Measurements from ENCODE around the gene TDRD9.

The TDRD9 gene

DNA sequence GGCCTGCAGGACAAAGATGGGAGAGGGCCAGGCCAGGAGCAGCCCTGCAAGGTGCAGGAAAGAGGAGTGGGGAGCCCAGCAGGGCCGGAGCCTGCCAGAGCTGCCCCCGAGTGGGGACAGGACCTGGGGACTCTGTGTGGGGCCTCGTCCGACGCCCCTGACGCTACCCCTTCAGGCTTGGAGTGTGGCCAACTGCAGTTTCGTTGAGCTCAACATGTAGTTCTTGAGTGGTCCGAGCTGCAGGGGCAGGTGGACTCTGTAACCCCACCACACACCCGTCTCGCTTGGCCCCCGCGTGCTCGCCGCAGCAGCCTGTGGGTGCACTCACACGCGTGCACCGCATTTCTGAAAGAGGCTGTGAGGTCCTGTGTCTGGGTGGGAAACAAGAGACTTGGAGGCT, 159.2 kb downstream of the TDRD9 start:
- TF ChIP-seq SIN3A (IDR thresholded peaks at IDR 0.05; ENCODE audit: borderline replicate concordance, insufficient read depth, low read length), result no peak
- TF ChIP-seq FOXP2 (optimal IDR thresholded peaks at IDR 0.05; ENCODE audit: borderline replicate concordance, extremely low read depth, extremely low read length, insufficient read depth), result no peak
- TF ChIP-seq, protein P1, sequence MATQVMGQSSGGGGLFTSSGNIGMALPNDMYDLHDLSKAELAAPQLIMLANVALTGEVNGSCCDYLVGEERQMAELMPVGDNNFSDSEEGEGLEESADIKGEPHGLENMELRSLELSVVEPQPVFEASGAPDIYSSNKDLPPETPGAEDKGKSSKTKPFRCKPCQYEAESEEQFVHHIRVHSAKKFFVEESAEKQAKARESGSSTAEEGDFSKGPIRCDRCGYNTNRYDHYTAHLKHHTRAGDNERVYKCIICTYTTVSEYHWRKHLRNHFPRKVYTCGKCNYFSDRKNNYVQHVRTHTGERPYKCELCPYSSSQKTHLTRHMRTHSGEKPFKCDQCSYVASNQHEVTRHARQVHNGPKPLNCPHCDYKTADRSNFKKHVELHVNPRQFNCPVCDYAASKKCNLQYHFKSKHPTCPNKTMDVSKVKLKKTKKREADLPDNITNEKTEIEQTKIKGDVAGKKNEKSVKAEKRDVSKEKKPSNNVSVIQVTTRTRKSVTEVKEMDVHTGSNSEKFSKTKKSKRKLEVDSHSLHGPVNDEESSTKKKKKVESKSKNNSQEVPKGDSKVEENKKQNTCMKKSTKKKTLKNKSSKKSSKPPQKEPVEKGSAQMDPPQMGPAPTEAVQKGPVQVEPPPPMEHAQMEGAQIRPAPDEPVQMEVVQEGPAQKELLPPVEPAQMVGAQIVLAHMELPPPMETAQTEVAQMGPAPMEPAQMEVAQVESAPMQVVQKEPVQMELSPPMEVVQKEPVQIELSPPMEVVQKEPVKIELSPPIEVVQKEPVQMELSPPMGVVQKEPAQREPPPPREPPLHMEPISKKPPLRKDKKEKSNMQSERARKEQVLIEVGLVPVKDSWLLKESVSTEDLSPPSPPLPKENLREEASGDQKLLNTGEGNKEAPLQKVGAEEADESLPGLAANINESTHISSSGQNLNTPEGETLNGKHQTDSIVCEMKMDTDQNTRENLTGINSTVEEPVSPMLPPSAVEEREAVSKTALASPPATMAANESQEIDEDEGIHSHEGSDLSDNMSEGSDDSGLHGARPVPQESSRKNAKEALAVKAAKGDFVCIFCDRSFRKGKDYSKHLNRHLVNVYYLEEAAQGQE (IDR thresholded peaks at IDR 0.05; ENCODE audit: insufficient read depth in 1 of 2, low read depth in 2 of 2, low read length in 2 of 2), result no peak
- no peak for TF ChIP-seq POLR2AphosphoS5 (IDR thresholded peaks at IDR 0.05; ENCODE audit: low read depth, low read length)
- TF ChIP-seq TAF1 (IDR thresholded peaks at IDR 0.05; ENCODE audit: borderline replicate concordance, insufficient read depth, low read length), result no peak

- TF ChIP-seq TAF1 (IDR thresholded peaks at IDR 0.05; ENCODE audit: borderline replicate concordance, insufficient read depth, low read length) (no peak), POLR2AphosphoS5 (IDR thresholded peaks at IDR 0.05; ENCODE audit: low read depth, low read length) (no peak), SIN3A (IDR thresholded peaks at IDR 0.05; ENCODE audit: borderline replicate concordance, insufficient read depth, low read length) (no peak)
These were observed 160.0 kb downstream of the TDRD9 start for GRCh38 chr14:104087981-104088850.

DNA sequence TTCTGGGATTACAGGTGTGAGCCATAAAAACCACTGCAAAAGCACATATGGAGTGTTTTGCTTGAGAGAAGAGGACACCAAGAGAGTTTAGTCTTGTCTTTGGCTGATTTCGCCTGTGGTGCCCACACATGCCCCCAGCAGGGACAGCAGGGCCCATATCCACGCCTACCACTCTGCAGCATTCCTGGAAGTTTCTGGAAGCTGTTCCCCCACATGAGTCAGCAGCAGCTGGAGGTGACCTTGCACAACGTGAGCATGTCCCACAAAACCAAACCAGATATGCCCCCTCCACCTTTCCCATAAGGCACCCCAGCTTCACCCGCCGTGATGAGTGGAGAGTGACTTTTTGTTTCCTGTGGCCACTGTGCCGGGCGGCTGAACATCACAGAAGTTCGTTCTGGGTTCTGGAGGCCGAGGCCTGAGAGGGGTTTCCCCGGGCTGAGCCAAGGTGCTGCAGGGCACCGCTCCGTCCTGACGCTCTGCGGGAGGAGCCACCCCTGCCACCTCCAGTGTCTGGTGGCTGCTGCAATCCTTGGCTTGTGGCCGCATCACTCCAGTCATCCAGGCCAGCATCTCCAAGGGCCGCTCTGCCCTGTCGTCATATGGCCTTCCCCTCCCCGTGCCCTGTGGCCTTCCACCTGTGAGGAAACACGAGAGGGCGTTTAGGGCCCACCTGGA, 162.0 kb downstream of the TDRD9 start:
- TF ChIP-seq POLR2AphosphoS5 (IDR thresholded peaks at IDR 0.05; ENCODE audit: low read depth, low read length) (no peak), FOXP2 (optimal IDR thresholded peaks at IDR 0.05; ENCODE audit: borderline replicate concordance, extremely low read depth, extremely low read length, insufficient read depth) (no peak), TAF1 (IDR thresholded peaks at IDR 0.05; ENCODE audit: borderline replicate concordance, insufficient read depth, low read length) (no peak), SIN3A (IDR thresholded peaks at IDR 0.05; ENCODE audit: borderline replicate concordance, insufficient read depth, low read length) (no peak)
- TF ChIP-seq, protein P1 (IDR thresholded peaks at IDR 0.05; ENCODE audit: insufficient read depth in 1 of 2, low read depth in 2 of 2, low read length in 2 of 2), result no peak

DNA sequence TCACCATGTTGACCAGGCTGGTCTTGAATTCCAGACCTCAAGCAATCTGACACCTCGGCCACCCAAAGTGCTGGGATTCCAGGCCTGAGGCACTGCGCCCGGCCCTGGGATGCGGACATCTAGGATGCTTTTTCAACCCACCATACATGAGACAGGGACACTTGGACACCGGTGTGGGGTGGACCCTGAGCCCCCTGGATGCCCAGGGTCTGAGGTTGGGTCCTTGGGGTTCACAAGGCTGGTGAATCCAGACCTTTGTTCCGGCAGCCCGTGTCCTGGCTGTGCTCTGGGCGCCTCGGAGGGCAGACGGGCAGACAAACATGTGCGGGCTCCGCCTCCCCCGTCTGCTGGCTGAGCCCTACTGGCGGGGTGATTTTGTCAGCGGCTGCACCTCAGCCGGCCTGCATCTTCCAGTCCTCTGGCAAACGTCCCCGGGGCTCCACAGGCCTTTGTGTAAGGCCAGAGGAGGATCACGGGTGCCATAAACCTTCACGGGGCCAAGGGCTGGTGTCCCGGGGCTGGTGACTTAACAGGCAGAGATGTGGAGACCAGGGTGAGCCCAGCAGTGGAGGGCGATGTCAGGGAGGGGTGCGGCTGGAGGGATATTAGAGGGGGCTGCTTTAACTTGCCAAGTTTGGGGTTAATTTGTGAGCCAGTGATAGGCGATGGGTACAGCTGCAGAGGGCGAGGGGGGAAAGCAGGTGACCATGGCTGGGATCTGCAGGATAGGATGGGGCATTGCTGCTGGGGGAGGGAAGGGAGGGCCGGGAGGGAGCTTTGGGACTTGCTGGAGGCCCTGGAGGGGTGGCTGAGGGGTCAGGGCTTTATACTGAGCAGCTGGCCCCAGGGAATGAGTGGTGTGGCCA, 163.0 kb downstream of the TDRD9 start:
- TF ChIP-seq SIN3A (IDR thresholded peaks at IDR 0.05; ENCODE audit: borderline replicate concordance, insufficient read depth, low read length) (no peak), FOXP2 (optimal IDR thresholded peaks at IDR 0.05; ENCODE audit: borderline replicate concordance, extremely low read depth, extremely low read length, insufficient read depth) (no peak), TAF1 (IDR thresholded peaks at IDR 0.05; ENCODE audit: borderline replicate concordance, insufficient read depth, low read length) (no peak), POLR2AphosphoS5 (IDR thresholded peaks at IDR 0.05; ENCODE audit: low read depth, low read length) (no peak)
- TF ChIP-seq, protein P1 (IDR thresholded peaks at IDR 0.05; ENCODE audit: insufficient read depth in 1 of 2, low read depth in 2 of 2, low read length in 2 of 2), result no peak
